GM18861 (cell line): Measurements from ENCODE around the gene SYT1.
"Not testable (repeated sequence)": the region's sequence is repeated elsewhere in the genome, so short reads cannot be mapped to it uniquely, and the experiment has no call there.

Experiments
- ATAC-seq: cut with Tn5 transposase; IDR thresholded peaks from one replicate; pipeline ENCODE4 v1.9.1; 2021; ENCODE audit not compliant: unreplicated experiment

The SYT1 gene

DNA sequence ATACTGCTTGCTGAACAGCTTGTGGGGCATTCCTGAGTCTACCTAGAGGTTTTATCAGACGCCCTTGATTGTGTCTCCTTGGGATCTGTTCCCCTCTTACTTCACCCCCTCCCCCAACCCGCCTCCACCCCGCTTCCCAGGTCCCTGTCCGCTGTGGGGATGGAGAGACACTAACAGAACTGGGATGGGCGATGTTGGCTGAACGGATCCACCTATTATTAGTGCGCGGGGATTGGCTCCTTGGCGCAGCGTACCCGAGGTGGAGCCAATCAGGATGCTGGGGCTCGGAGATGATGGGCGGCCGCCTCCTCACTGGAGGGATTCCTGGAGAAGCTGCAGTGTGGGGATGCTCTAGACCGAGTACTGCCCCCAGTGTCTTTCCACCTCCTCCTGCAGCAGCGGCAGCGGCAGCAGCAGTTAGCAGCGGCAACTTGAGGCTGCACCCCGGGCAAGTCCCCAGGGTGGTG, at the start of gene SYT1:
Gene SYT1 (plus strand): TSS at position 372 of the 467 bp plus-strand sequence.
- ATAC-seq: no peak

DNA sequence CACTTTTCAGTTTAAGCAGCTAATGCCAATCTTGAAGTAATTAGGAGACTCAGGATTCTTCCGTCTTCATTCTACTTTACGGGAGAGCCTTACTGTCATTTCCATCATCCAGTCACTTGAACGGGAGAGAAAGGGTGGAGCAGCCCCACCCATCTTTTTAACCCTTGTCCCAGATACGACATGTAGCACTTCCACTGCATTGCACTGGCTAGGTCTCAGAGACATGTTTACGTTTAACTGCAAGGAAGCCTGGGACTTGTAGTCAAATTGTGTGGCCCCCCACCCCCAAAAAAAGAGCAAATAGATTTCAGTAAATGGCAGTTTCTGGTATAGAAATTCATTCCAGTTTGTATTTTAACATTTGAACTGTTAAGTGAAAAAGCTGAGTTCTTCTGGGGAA, 46.1 kb upstream of the SYT1 start:
- no peak for ATAC-seq

DNA sequence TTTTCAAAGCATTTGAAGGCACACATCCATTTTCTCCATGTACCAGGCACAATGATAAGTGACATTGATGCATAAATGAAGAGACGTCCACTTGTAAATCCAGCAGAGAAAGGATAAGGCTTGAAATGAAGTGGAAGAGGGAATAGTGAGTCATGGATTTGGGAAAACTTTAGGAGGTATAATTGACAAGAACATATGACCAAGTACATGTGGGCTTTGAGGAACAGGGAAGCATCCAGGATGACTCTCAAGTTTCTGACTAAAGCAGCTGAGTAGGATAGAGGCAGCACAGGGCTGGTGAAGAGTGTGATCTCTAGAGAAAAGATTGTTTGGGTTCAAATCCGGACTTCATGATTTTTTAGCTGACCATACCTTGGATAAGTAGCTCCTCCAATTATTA, 43.6 kb upstream of the SYT1 start:
- ATAC-seq: no peak

DNA sequence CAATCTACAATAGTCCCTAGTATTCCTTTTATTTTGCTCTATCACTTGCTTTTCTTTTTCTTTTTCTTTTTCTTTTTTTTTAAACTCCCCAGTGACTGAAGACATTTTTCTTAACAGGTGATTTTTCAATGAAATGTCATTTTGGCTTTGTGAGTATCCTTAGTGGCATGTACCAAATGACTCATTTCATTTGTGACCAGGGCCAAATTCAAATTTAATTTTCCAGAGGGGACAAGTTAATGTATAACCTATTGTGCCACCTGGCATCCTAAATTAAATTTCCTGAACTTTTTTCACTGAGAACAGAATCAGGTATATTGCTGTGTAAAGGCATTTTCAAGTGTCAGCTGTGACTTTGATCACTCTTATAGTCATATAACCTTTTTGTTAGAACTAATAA, 39.7 kb upstream of the SYT1 start:
- no peak for ATAC-seq

DNA sequence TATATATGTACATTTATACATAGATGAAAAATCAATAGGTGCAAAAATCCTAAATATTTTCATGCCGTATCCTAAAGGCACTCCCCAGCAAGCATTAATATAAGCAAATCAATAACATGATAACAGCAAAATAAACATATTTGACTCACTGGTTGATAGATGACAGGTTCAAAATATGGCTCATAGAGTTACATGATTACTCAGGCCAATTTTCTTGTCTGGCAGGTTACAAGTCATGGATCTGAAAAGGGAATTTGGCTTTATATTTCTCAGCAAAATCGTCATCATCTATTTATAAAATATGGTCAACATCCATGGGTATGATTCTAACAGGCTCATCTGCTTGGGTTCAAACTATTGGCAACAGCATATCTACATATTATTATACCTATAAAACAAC, 34.9 kb upstream of the SYT1 start:
- ATAC-seq: no peak

DNA sequence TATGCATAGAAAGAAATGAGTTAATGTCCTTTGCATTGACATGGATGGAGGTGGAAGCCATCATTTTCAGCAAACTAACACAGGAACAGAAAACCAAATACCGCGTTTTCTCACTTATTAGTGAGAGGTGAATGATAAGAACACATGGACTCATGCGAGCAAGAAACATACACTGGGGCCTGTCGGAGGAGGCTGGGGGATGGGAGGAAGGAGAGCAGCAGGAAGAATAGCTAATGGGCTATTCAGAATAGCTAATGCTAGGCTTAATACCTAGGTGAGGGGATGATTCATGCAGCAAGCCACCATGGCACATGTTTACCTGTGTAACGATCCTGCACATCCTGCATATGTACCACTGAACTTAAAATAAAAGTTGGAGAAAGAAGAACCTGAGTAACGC, 29.1 kb upstream of the SYT1 start:
- ATAC-seq: no peak

DNA sequence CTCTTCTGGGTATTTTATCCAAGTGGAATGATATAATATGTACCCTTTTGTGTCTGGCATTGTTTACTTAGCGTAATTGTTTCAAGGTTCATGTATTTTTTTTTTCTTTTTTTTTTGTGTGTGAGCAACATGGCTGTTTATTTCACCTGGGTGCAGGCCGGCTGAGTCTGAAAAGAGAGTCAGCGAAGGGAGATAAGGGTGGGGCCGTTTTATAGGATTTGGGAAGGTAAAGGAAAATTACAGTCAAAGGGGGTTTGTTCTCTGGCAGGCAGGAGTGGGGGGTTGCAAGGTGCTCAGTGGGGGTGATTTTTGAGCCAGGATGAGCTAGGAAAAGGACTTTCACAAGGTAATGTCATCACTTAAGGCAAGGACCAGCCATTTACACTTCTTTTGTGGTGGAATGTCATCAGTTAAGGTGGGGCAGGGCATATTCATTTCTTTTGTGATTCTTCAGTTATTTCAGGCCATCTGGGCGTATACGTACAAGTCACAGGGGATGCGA, 24.0 kb upstream of the SYT1 start:
- ATAC-seq: not testable (repeated sequence)

DNA sequence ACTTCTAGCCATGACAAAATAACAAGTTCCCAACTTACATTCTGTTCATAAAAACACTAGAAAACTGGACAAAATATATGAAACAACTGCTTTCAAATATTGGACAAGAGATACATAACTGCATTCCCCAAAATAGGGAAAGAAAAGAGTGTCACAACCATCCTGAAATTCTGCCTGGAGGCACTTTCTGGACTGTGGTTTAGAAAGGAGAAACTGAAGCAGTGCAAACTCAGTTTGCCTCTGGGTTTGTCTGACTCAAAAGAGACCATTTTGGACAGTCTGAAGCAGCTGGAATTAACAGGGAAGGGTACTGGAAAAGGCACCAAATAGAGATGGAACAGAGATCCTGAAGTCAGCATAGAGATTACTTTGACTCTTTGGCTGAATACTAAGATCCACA, 11.3 kb upstream of the SYT1 start:
- no peak for ATAC-seq

DNA sequence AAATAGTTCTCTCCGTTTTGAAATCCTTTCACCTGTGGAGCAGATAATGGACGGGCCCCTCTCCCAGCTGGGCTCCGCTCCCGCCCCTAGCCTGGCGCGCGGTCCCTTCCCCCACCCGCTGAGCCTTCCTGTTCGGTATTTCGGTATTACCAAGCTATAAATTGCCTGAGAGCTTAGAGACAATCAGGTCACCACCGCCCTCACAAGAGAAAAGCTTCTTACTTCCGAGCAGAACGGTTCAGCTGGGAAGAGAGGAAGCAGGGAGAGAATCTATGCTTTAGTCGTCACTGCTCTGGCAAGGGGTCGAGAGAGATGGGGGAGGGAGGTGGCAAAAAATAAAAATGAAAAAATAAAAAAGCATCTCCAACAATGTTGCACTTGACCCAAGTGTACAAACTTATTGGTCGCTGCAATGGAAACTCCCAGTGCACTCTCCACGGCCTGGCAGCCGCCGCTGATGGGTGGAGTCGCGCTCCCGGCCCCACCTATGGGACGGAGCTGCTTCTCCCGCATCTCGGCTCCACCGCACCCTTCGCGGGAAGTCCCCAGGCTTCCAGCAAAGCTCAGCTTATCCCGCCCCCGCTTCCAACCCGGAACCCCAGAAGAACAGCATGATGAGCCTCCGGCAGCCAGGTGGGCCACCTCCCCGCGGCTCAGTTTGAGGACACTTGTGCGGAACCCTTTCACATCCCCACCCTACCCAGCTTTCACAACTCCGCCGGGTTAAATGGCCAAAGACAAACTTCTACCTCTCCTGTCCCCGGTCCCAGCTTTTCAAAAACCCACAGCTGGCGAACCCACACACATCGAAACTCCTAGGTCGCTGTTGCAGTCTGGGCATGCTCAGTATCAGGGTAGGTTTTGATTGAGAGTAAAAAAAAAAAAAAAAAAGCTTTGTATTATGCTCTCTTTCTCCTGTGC, 832 bp upstream of the SYT1 start:
- ATAC-seq: no peak

DNA sequence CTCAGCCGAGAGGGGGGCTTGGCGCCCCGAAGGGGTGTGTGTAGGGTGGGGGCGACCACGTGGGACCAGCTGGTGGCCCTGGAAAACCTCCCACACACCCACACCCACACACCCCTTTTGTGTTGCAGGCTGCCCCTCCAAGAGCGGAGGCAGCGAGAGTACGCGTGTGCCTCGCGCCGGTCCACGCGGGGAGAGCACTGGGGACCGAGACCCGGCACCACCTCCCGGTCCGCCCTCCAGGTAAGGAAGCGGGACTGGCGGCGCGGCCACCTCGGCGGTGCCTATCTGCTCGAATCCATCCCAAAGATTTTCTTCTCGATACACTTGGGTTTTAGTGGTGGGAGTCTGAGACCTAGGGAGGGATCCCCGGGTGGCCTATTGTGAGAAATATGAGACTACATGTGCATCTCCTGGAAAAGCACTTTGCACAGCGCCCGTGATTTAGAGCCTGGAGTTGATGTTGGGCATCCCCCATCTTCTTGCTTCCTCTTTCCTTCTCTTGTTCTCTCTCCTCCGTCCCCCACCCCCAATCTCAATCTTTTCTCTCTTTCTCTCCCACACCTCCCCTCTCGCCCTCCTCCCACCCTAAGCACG, 393 bp downstream of the SYT1 start:
- ATAC-seq: no peak

DNA sequence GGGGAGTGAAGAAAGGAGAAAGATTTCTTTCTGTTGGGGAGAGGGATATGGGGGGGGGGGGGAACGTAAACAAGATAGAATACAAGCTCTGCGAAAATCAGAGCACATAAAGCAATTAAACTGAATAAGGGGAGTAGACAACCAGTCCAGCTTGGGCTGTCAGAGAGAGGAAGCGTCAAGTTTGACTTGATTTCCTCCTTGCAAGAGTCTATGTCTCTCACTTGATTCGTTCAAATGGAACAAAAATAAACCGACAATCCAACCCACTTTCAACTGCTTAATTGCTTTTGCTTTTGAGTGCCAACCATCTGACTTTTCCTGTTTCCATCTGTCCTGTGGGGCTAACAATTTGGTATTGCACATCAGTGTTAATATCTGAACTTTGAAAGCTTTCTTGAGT, 942 bp downstream of the SYT1 start:
- ATAC-seq: no peak

DNA sequence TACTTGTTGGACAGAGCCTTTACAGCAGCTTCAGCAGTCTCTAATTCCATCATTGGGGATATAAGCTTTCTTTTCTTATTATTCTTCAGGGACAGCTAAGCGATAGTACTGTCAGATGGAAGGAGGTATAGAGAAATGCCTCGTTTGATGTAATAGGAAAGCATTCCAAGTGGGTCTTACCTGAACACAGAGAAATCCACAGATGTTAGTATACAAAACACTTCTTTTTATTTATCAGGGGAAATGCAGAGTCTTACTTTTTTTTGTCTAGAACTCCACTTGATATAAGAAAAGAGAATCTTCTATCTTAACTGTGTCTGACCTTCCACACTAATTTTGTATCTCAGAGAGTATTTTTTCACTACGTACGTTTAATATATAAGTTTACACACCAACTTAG, 1.9 kb downstream of the SYT1 start:
- no peak for ATAC-seq

DNA sequence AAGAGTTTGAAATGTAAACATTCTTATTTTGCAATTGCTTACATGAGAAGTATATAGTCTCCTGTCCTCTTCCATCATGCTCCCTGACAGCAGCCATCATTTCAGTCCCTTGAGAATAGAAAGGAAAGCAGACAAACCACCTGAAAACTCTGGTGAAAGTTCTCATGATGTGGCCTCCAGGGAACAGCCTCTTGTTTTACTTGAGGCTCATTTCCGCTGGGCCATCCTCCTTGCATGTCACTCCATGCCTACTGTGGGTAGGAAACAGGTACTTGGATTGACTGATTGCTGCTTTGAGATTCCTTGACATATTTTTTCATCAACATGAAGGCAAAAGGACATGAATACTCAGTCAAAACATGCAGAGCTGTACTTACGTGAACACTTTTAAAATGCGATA, 6.0 kb downstream of the SYT1 start:
- no peak for ATAC-seq

DNA sequence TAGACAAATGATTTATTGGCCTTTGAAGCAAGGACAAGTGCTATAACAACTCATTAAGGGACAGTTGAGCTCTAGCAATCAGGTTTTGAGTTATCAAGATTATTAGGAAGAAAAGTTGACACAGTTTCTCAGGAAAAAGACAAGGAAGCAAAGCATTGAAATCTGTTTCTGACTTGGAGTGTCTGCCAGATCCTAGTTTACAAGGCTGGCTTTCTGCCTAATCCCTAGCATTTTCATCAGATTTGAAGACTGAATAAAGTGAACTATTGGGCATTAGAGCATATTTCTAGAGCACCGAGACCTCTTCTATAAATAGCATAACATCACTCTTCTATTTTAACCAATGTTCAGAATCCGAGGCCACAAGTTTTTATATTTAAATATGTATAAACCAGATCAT, 7.0 kb downstream of the SYT1 start:
- no peak for ATAC-seq

DNA sequence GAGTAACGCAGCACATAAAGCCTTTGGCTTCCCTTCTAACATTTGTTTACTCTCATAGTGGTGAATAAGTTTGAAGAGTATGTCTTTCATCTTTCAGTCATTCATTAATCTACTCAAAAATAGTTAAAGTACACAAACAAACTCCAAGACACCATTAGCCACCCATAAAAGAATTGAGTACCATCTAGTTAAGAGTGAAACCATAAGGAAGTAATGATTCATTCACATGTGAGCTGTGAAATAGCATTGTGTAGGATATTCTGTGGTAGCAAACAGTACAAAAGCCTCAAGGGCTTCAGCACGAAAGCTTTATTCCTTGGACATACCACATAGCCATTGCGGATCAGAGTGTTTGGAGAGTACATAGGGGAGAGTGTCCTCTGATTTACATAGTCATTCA, 13.9 kb downstream of the SYT1 start:
- no peak for ATAC-seq

DNA sequence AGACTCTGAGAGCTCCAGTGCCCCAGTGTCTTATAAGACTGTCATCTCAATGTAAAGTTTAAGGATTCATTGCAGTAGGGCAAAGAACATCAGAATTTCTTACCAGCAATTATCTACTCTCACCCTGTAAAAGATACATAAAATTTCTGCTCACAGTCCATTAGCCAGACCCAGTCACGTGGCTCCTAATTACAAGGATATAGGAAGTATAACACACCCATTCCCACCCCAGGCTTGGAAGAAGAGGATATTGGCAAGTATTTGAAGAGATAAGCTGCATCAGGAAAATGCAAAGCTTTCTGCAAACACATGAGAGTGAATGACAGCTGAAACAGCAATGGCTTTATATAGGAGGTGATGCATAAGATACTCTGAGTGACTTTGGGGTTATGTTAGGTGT, 14.3 kb downstream of the SYT1 start:
- ATAC-seq: no peak

DNA sequence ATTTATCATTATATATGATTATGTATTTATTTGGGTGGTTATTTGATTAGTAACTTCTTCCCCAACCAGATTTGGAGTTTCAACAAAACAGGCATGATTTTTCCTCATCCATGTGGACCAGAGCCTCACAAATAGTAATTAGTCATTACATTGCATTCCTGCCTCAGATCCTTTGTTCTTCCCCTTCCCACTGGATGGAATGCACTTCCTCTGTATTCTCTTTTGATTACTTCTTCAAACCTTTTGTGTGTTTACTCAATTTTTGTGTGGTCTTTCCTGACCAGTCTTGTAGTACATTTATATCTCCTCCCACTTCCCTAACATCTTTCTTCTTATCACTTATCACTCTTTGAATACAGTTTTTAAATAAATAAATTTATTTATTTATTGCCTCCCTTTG, 15.5 kb downstream of the SYT1 start:
- no peak for ATAC-seq

DNA sequence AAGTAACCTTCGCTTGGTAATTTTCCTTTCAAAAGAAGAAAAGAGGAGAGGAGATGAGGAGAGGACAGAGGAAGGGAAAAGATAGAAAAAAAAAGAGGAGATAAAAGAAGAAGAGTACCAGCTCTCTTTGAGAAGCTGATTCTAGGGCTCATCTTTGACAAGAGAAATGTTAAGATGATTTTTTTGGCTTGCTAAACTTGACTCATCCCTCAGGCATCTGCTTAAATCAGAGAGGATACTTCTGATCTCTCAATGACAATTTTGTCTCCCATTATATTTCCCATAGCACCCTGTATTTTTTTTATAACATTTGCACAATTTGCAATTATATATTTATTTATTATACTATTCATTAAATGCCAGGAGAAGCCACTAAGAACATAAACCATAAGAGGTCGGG, 17.1 kb downstream of the SYT1 start:
- ATAC-seq: no peak

DNA sequence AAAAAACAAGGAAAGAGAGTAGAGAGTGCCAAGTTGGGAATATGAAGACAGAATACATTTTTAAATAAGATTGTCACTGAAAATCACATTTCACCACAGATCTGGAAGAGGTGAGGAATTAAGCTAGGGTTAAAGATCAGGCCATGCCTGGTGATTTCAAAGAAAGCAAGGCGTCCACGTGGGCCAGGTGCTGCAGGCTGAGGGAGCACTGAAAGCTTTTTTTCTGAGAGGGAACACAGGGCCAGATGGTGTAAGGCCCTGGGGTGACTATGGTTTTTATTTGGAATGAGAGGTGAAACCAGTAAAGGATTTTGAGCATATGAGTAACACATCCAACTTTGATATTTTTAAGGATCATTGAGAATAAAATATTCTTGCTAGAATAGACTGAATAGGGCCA, 20.9 kb downstream of the SYT1 start:
- no peak for ATAC-seq

DNA sequence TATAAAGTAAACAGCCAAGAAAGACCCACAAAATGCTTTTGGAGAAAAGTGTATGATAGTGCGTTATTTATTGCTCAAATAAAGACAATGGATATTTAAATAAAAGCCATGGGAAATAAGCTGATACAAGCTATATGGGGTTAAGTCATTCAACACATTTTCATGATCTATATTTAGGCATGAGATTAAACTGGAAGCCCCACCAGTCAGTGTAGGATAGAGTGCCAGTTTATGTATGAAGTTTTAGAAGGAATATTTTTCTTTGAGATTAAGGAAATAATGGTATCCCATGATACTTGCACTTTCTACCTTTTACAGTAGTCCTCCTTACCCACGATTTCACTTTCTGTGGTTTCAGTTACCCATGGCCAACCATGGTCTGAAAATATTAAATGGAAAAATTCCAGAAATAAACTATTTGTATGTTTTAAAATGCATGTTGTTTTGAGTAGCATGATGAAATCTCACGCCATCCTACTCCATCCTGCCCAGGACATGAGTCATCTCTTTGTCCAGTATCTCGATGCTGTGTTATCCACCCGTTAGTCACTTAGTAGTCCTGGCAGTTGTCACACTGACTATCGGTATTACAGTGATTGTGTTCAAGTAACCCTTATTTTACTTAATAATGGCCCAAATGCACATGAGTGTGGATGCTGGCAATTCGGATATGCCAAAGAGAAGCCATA, 22.3 kb downstream of the SYT1 start:
- ATAC-seq: no peak

DNA sequence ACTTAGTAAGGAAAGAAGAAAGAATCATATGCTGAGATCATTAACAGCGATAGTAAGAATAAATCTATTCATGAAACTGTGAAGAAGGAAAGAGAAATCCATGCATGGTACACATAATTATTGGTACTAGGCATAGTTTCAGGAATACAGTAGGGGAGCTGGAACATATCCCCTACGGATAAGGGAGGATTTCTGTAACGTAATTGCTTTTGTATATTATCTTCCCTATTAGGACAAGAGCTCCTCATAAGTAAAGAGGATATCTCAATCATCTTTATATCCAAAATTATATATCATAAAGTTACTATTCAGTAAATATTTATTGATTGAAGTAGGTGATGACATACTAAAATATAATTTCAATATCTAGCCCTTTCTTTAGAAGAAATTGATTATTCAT, 22.9 kb downstream of the SYT1 start:
- ATAC-seq: no peak

DNA sequence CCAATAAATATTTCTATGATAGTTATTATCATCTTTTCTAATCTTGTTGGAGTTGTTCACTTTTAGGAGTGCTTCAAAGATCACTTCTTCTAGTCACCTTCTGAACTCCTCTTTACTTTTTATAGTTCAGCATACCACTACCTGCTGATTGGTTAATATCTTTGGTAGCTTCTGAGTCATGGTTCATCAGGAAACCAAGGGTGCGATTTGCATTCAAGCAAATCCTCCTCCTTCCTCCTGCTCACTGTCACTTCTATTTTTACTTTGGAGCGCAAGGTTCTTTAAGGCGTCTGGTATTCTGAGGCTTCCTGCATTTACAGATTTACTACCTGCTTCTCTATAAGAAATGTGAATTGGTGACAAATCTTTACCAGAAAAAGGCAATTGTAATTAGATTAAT, 24.0 kb downstream of the SYT1 start:
- peak; percentile 96 for ATAC-seq
